HEK293 (cell line): ENCODE measurements around the gene C9orf72.

Experiments used
- FEZF1 ChIP-seq: fragments of 450-650 bp; formaldehyde crosslinking; IDR thresholded peaks from 2 replicates; pipeline ENCODE4 v1.5.1; 2016; ENCODE audit warnings: missing biosample characterization, missing genetic modification characterization
- GFI1B ChIP-seq: fragments of 450-650 bp; formaldehyde crosslinking; IDR thresholded peaks from 2 replicates; pipeline ENCODE4 v1.5.1; 2016; ENCODE audit warnings: missing biosample characterization, missing genetic modification characterization
- KLF8 ChIP-seq: fragments of 450-650 bp; formaldehyde crosslinking; IDR thresholded peaks from 2 replicates; pipeline ENCODE4 v1.5.1; 2016; ENCODE audit warnings: missing biosample characterization, missing genetic modification characterization
- PRDM1 ChIP-seq: fragments of 450-650 bp; formaldehyde crosslinking; IDR thresholded peaks from 2 replicates; pipeline ENCODE4; 2016; ENCODE audit warnings: missing biosample characterization, missing genetic modification characterization
- ZBTB11 ChIP-seq: fragments of 450-650 bp; formaldehyde crosslinking; conservative IDR thresholded peaks from 2 replicates; pipeline ENCODE4 v1.5.1; 2016; ENCODE audit warnings: low read depth, missing biosample characterization, missing genetic modification characterization
- ZBTB20 ChIP-seq: fragments of 450-650 bp; formaldehyde crosslinking; IDR thresholded peaks from 2 replicates; pipeline ENCODE4 v1.5.1; 2016; ENCODE audit warnings: missing biosample characterization, missing genetic modification characterization
- ZBTB21 ChIP-seq: fragments of 450-650 bp; formaldehyde crosslinking; IDR thresholded peaks from 2 replicates; pipeline ENCODE4 v1.5.1; 2017; ENCODE audit warnings: missing biosample characterization, missing genetic modification characterization
- ZBTB44 ChIP-seq: fragments of 450-650 bp; IDR thresholded peaks from 2 replicates; pipeline ENCODE4 v1.5.1; 2018; ENCODE audit warnings: missing biosample characterization, mild to moderate bottlenecking, missing genetic modification characterization
- ZFP3 ChIP-seq: fragments of 450-650 bp; formaldehyde crosslinking; IDR thresholded peaks from 2 replicates; pipeline ENCODE4 v1.5.1; 2016; ENCODE audit warnings: low read depth, missing biosample characterization, missing genetic modification characterization
- ZIC2 ChIP-seq: fragments of 450-650 bp; formaldehyde crosslinking; IDR thresholded peaks from 2 replicates; pipeline ENCODE4 v1.5.1; 2016; ENCODE audit warnings: missing biosample characterization, missing genetic modification characterization
- ZNF148 ChIP-seq: fragments of 450-650 bp; formaldehyde crosslinking; IDR thresholded peaks from 2 replicates; pipeline ENCODE4 v1.5.0; 2017; ENCODE audit warnings: missing biosample characterization, missing genetic modification characterization, borderline replicate concordance
- ZNF174 ChIP-seq: fragments of 450-650 bp; formaldehyde crosslinking; IDR thresholded peaks from 2 replicates; pipeline ENCODE4 v1.5.0; 2017; ENCODE audit warnings: missing biosample characterization, mild to moderate bottlenecking, missing genetic modification characterization
- ZNF18 ChIP-seq: fragments of 450-650 bp; formaldehyde crosslinking; IDR thresholded peaks from 2 replicates; pipeline ENCODE4 v1.5.1; 2016; ENCODE audit warnings: missing biosample characterization, missing genetic modification characterization
- ZNF248 ChIP-seq: fragments of 450-650 bp; formaldehyde crosslinking; IDR thresholded peaks from 2 replicates; pipeline ENCODE4 v1.5.1; 2017; ENCODE audit warnings: missing biosample characterization, missing genetic modification characterization
- ZNF302 ChIP-seq: fragments of 450-650 bp; formaldehyde crosslinking; IDR thresholded peaks from 2 replicates; pipeline ENCODE4 v1.5.1; 2016; ENCODE audit warnings: missing biosample characterization, missing genetic modification characterization, low read depth
- ZNF311 ChIP-seq: fragments of 450-650 bp; formaldehyde crosslinking; IDR thresholded peaks from 2 replicates; pipeline ENCODE4 v1.5.1; 2017; ENCODE audit warnings: missing biosample characterization, missing genetic modification characterization, borderline replicate concordance
- ZNF354C ChIP-seq: fragments of 450-650 bp; formaldehyde crosslinking; IDR thresholded peaks from 2 replicates; pipeline ENCODE4 v1.5.1; 2016; ENCODE audit warnings: missing biosample characterization, missing genetic modification characterization, low read depth, borderline replicate concordance
- ZNF362 ChIP-seq: fragments of 450-650 bp; formaldehyde crosslinking; IDR thresholded peaks from 2 replicates; pipeline ENCODE4 v1.5.1; 2016; ENCODE audit warnings: missing biosample characterization, missing genetic modification characterization
- ZNF394 ChIP-seq: fragments of 450-650 bp; formaldehyde crosslinking; IDR thresholded peaks from 2 replicates; pipeline ENCODE4 v1.5.1; 2016; ENCODE audit warnings: missing biosample characterization, missing genetic modification characterization, mild to moderate bottlenecking, moderate library complexity, borderline replicate concordance
- ZNF501 ChIP-seq: fragments of 450-650 bp; formaldehyde crosslinking; IDR thresholded peaks from 2 replicates; pipeline ENCODE4 v1.5.1; 2016; ENCODE audit warnings: missing biosample characterization, missing genetic modification characterization
- ZNF585B ChIP-seq: fragments of 450-650 bp; formaldehyde crosslinking; IDR thresholded peaks from 2 replicates; pipeline ENCODE4 v1.5.1; 2016; ENCODE audit warnings: missing biosample characterization, missing genetic modification characterization
- ZNF624 ChIP-seq: fragments of 450-650 bp; formaldehyde crosslinking; IDR thresholded peaks from 2 replicates; pipeline ENCODE4 v1.5.1; 2017; ENCODE audit warnings: missing biosample characterization, missing genetic modification characterization
- ZNF654 ChIP-seq: fragments of 450-650 bp; formaldehyde crosslinking; IDR thresholded peaks from 2 replicates; pipeline ENCODE4 v1.5.1; 2016; ENCODE audit warnings: low read depth, missing biosample characterization, missing genetic modification characterization
- ZNF747 ChIP-seq: fragments of 450-650 bp; formaldehyde crosslinking; IDR thresholded peaks from 2 replicates; pipeline ENCODE4 v1.5.1; 2016; ENCODE audit warnings: missing biosample characterization, missing genetic modification characterization
- ZNF776 ChIP-seq: fragments of 450-650 bp; formaldehyde crosslinking; IDR thresholded peaks from 2 replicates; pipeline ENCODE4 v1.5.0; 2017; ENCODE audit warnings: missing biosample characterization, missing genetic modification characterization, borderline replicate concordance
- ZNF792 ChIP-seq: fragments of 450-650 bp; formaldehyde crosslinking; IDR thresholded peaks from 2 replicates; pipeline ENCODE4 v1.5.1; 2016; ENCODE audit warnings: missing biosample characterization, missing genetic modification characterization
- ZNF843 ChIP-seq: fragments of 450-650 bp; formaldehyde crosslinking; IDR thresholded peaks from 2 replicates; pipeline ENCODE4 v1.5.1; 2016; ENCODE audit warnings: missing biosample characterization, missing genetic modification characterization
- ZSCAN18 ChIP-seq: fragments of 450-650 bp; formaldehyde crosslinking; IDR thresholded peaks from 2 replicates; pipeline ENCODE4 v1.5.1; 2016; ENCODE audit warnings: missing biosample characterization, missing genetic modification characterization

Gene C9orf72

GRCh38 chr9:27573634-27574590 lies 631 bp upstream of the C9orf72 start (continued):
- no peak for TF ChIP-seq ZBTB44
- no peak for TF ChIP-seq ZNF776
- no peak for TF ChIP-seq ZNF654 (tag by site-specific recombination)
- TF ChIP-seq ZBTB21 (tag by site-specific recombination): peak; percentile 98
- TF ChIP-seq ZNF843 (tag by site-specific recombination): 0 out of 2 replicates have a peak, but pooled peaks have one; percentile 20
- TF ChIP-seq ZNF585B (tag by site-specific recombination): no peak
- TF ChIP-seq ZBTB20 (tag by site-specific recombination): no peak
- no peak for TF ChIP-seq ZSCAN18 (tag by site-specific recombination)
- no peak for TF ChIP-seq ZFP3 (tag by site-specific recombination)
- TF ChIP-seq ZIC2 (tag by site-specific recombination): no peak
- TF ChIP-seq ZNF624 (tag by site-specific recombination): no peak
- TF ChIP-seq ZNF148 (tag by site-specific recombination): no peak
- TF ChIP-seq ZNF362 (tag by site-specific recombination): no peak
- TF ChIP-seq ZNF18: no peak
- TF ChIP-seq ZNF354C (tag by site-specific recombination): no peak
- no peak for TF ChIP-seq ZNF747 (tag by site-specific recombination)
- TF ChIP-seq ZNF501 (tag by site-specific recombination): no peak
- no peak for TF ChIP-seq GFI1B
- TF ChIP-seq ZNF394 (tag by site-specific recombination): peak; percentile 73; the same call in 1 of the 2 replicates
- TF ChIP-seq ZNF792 (tag by site-specific recombination): no peak
- no peak; the same call in 1 of the 2 replicates for TF ChIP-seq ZBTB11 (tag by site-specific recombination)
- no peak; the same call in 1 of the 2 replicates for TF ChIP-seq PRDM1 (tag by site-specific recombination)
- TF ChIP-seq KLF8: peak; percentile 64
- no peak for TF ChIP-seq FEZF1 (tag by site-specific recombination)
- TF ChIP-seq ZNF248 (tag by site-specific recombination): no peak
- TF ChIP-seq ZNF174: no peak
- TF ChIP-seq ZNF302 (tag by site-specific recombination): no peak
- no peak for TF ChIP-seq ZNF311 (tag by site-specific recombination)
